ENCODE results near the gene FBXL2.

FBXL2 gene

GRCh38 chr3:33395900-33396299 is 118.7 kb downstream of the FBXL2 start:
- Histone ChIP-seq H3K4me3 (ENCODE audit: low read depth, low read length) (no peak overlapping the region), H3K4me1 (ENCODE audit: control insufficient read depth, insufficient read depth, low read length) (no peaks in the 10 kb centered on the region), H3K36me3 (ENCODE audit: control insufficient read depth in 2 of 2, insufficient read depth in 1 of 2, low read length in 2 of 2) (peaks cover 17 to 90% of the 10 kb centered on the region in 2 experiments), H3K9me3 (ENCODE audit: control insufficient read depth, insufficient read depth, low read depth, low read length) (no peaks in the 10 kb centered on the region), H3K27ac (ENCODE audit: extremely low read depth, low read depth, low read length) (no peak overlapping the region)
- TF ChIP-seq ZNF473 (tag by site-specific recombination; IDR thresholded peaks at IDR 0.05) (no peak), ZNF148 (tag by site-specific recombination; IDR thresholded peaks at IDR 0.05; ENCODE audit: borderline replicate concordance) (no peak), KLF7 (tag by site-specific recombination; IDR thresholded peaks at IDR 0.05; ENCODE audit: borderline replicate concordance) (no peak), ZFP37 (tag by site-specific recombination; IDR thresholded peaks at IDR 0.05) (no peak)
- POLR2A ChIA-PET: interaction anchor here (0.6 kb wide), 1 partner anchor 8 kb away, joined by 4 read pairs; no protein-coding TSS in a partner anchor
- CTCF ChIA-PET: interaction anchor here (1.3 kb wide), 1 partner anchor 23 kb away, joined by 7 read pairs; no protein-coding TSS in a partner anchor

DNA sequence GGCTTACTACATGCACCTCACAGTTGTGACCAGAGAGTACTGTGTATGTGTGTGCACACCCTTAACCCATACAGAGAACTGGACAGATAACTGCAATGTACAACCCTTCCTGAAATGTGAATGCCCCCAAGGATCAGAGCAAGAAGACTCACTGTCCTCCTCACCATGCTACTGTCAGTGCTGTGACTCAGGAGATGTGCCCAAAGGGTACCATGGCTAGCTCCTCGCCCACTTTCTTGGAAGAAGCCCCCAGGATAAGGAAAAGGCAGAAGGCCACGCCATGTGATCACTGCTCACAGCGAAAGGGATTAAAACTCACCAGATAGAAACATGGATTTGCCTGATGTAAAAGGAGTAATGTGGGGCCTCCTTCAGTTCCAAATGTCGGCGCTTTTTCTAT is 121.2 kb downstream of the FBXL2 start:
- TF ChIP-seq BCL11B (tag by site-specific recombination; IDR thresholded peaks at IDR 0.05; ENCODE audit: low read depth): no peak
- TF ChIP-seq REST (tag by site-specific recombination; IDR thresholded peaks at IDR 0.05): peak; percentile 53
- TF ChIP-seq ZNF394 (tag by site-specific recombination; IDR thresholded peaks at IDR 0.05; ENCODE audit: borderline replicate concordance): no peak
- TF ChIP-seq, protein P1, sequence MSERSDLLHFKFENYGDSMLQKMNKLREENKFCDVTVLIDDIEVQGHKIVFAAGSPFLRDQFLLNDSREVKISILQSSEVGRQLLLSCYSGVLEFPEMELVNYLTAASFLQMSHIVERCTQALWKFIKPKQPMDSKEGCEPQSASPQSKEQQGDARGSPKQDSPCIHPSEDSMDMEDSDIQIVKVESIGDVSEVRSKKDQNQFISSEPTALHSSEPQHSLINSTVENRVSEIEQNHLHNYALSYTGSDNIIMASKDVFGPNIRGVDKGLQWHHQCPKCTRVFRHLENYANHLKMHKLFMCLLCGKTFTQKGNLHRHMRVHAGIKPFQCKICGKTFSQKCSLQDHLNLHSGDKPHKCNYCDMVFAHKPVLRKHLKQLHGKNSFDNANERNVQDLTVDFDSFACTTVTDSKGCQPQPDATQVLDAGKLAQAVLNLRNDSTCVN (tag by site-specific recombination; optimal IDR thresholded peaks at IDR 0.05): no peak
- no peak for TF ChIP-seq ZNF211 (tag by site-specific recombination; IDR thresholded peaks at IDR 0.05; ENCODE audit: low read depth)
- no peak for TF ChIP-seq ZFP69B (tag by site-specific recombination; IDR thresholded peaks at IDR 0.05)
- Histone ChIP-seq H3K9me3 (ENCODE audit: control insufficient read depth, insufficient read depth, low read depth, low read length) (no peaks in the 10 kb centered on the region), H3K27ac (ENCODE audit: extremely low read depth, low read depth, low read length) (no peak overlapping the region), H3K36me3 (ENCODE audit: control insufficient read depth in 2 of 2, insufficient read depth in 1 of 2, low read length in 2 of 2) (peaks cover 14 to 89% of the 10 kb centered on the region in 2 experiments), H3K4me3 (ENCODE audit: low read depth, low read length) (no peak overlapping the region), H3K4me1 (ENCODE audit: control insufficient read depth, insufficient read depth, low read length) (no peaks in the 10 kb centered on the region)
- CTCF ChIA-PET: no interaction called here
- POLR2A ChIA-PET: no interaction called here

- H3K36me3 ChIP-seq (ENCODE audit: control insufficient read depth in 2 of 2, insufficient read depth in 1 of 2, low read length in 2 of 2): peaks cover 14 to 88% of the 10 kb centered on the region in 2 experiments
- H3K9me3 ChIP-seq (ENCODE audit: control insufficient read depth, insufficient read depth, low read depth, low read length): no peaks in the 10 kb centered on the region
- no peaks in the 10 kb centered on the region for H3K4me1 ChIP-seq (ENCODE audit: control insufficient read depth, insufficient read depth, low read length)
- H3K4me3 ChIP-seq (ENCODE audit: low read depth, low read length): no peak overlapping the region
- H3K27ac ChIP-seq (ENCODE audit: extremely low read depth, low read depth, low read length): no peak overlapping the region
- ChIA-PET CTCF (interaction anchor here (1.3 kb wide), 1 partner anchor 29 kb away, joined by 6 read pairs; no protein-coding TSS in a partner anchor), POLR2A (no interaction called here)
- TF ChIP-seq ZNF211 (tag by site-specific recombination; IDR thresholded peaks at IDR 0.05; ENCODE audit: low read depth) (no peak), KLF7 (tag by site-specific recombination; IDR thresholded peaks at IDR 0.05; ENCODE audit: borderline replicate concordance) (no peak), ZNF701 (tag by site-specific recombination; IDR thresholded peaks at IDR 0.05) (no peak), ZNF239 (tag by site-specific recombination; IDR thresholded peaks at IDR 0.05) (no peak), ZBTB7A (tag by site-specific recombination; IDR thresholded peaks at IDR 0.05; ENCODE audit: low read depth) (no peak), ZNF473 (tag by site-specific recombination; IDR thresholded peaks at IDR 0.05) (no peak), ZNF391 (tag by site-specific recombination; IDR thresholded peaks at IDR 0.05; ENCODE audit: borderline replicate concordance, low read depth) (no peak), ZNF24 (tag by site-specific recombination; IDR thresholded peaks at IDR 0.05) (no peak), SETDB1 (IDR thresholded peaks at IDR 0.05; ENCODE audit: insufficient read length, low read length) (no peak)
Observed at GRCh38 chr3:33401781-33402180, 124.5 kb downstream of the FBXL2 start.
